RWPE1 (cell line): ENCODE measurements around the gene ZNF697.
"Not testable (repeated sequence)": the region's sequence is repeated elsewhere in the genome, so short reads cannot be mapped to it uniquely, and the experiment has no call there.

Source experiments
- CTCF ChIA-PET: fragments of 350-600 bp; sonication (Branson Sonifier 250); formaldehyde crosslinking; extraction: SDS; loops from one replicate; lab custom pipeline; 2021; lab: Yijun Ruan, JAX
- POLR2A ChIA-PET: fragments of 400-600 bp; formaldehyde crosslinking; extraction: SDS; loops from one replicate; lab custom pipeline; 2020; ENCODE audit warnings: antibody characterized with exemption; ENCODE audit not compliant: low non-redundant PET; lab: Yijun Ruan, JAX
- DNase-seq: peaks from one replicate; pipeline ENCODE4 v3.0.0; 2012; ENCODE audit warnings: low spot score
- H3K27ac ChIP-seq: fragments of 450-650 bp; 2 replicates; pipeline ENCODE4 v1.5.1; 2017
- CTCF ChIP-seq: fragments of 450-650 bp; conservative IDR thresholded peaks from 2 replicates; pipeline ENCODE4 v1.5.1; 2017; ENCODE audit warnings: low read depth, mild to moderate bottlenecking

The ZNF697 gene

GRCh38 chr1:119573886-119574285, 74.2 kb downstream of the ZNF697 start:
- no peak for TF ChIP-seq CTCF
- CTCF ChIA-PET = no interaction called here

GRCh38 chr1:119569930-119570622, 78.0 kb downstream of the ZNF697 start:
- H3K27ac ChIP-seq, CTCF ChIA-PET, DNase-seq, POLR2A ChIA-PET: not testable (repeated sequence)

More at GRCh38 chr1:119573886-119574285, 74.2 kb downstream of the ZNF697 start:
- no peak overlapping the region for H3K27ac ChIP-seq
- DNase-seq = no peak
- POLR2A ChIA-PET = no interaction called here
